HG02610 (cell line): Measurements from ENCODE around the gene DCTN3.

ENCODE experiments used
- ATAC-seq: cut with Tn5 transposase; IDR thresholded peaks from one replicate; pipeline ENCODE4 v1.9.1; 2021; ENCODE audit warnings: mild to moderate bottlenecking, moderate library complexity; ENCODE audit not compliant: unreplicated experiment

The DCTN3 gene

DNA sequence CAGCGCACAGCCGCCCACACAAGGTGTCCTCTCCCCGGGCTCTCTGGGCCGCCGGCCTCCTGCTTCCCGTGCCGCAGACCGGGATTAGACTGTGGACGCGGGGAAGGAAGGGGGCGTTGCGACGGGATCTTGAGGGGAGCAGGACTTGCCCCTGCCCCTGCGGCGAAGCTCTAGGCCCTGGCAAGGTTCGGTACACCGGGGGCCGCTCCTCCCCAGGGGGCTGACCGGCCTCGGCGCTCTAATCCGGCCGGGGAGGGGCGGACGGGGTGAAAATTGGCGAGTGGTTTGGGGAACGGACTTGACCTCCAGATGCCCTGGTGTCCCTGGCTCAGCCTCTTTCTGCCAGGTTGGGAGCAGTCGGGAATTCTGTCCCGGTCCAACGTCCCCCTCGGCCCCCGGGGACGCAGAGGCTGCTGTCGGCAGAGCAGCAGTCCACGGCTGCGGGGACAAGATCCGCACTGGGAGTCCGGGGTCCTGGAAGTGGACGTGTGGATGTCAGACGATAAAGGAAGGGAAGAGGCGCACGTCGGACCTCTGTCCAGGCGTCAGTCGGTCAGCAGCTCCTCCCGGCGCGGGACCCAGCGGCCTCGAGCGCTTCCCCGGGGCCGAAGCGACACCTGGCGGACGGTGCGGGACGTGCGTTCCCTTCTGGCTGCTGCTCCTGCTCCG is 28.9 kb downstream of the DCTN3 start:
- ATAC-seq = no peak

DNA sequence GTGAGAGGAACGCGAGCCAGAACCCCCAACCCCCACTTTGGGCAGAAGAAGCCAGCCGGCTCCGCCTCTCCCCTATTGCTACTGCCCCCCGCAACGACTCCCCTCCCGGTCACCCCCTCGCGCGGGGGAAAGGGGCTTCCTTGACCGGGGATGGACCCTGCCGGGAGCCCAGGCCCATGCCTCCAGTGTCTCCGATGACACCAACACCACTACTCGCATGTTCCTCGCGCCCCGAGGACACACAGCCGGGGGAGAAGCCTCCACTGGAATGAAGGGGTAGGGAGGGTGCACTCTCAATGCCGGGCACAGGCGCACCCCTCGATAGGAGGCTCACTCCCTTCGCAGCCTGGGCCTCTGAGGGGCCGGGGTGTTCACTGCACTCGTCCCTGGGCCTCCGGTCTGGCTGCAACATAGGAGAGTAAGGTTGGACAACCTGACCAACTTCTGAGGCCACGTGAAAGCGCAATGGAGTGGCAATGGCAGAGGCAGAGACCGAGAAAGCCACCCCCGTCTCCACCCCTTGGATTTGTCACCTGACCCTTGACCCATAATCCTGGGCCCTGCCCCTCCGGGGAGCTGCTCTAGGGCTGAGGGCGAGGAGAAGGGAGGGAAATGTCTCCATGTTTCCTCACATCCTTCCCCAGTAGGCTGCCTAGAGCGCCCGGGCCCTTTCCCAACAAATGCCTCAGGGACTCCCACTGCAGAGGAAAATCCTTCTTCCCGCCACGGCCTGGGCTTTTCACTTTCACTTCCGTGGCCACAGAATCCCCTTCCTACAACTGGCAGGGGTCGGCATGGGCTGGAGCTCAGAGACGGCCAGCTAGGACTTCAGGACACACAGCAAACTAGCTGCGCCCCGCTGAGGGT is 29.7 kb downstream of the DCTN3 start:
- ATAC-seq = no peak

DNA sequence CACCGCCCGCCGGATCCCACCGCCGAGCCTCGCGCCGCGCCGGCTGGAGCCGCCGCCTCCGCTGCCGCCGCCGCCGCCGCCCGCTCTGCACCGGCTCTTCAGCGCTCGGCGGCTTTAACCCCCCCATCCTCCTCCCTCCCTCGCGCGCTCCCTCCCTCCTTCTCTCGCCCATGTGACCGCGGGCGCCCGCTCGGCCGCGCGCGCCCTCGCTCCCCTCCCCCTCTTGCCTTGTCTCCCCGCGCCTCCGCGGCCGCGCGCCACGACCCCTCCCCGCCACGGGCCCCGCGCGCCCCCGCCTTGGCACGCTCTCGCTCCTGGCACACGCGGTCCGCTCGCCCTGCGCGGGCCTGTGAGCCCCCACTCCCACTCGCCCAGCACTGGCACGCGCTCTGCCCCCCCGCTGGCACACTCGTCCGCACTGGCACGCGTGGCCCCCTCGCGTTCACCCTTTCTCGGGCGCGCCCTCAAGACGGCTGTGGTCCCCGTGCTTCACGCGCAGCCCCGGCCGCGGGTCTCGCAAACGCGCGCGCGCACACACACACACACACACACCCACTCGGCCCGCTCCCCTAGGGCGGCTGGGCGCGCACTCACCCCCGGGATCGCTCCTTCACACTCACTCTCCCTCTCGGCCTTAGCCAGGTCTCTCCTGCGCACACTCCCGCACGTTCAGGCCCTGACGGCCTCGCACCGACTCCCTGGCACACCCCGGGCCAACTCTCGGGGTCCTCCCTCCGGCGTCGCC is 30.5 kb downstream of the DCTN3 start, which contains the start of gene CNTFR:
Gene CNTFR, minus strand, starts transcription at position 89 of the 745 bp plus-strand sequence. CDS start 20,743 bp downstream, outside the sequence.
- no peak for ATAC-seq

DNA sequence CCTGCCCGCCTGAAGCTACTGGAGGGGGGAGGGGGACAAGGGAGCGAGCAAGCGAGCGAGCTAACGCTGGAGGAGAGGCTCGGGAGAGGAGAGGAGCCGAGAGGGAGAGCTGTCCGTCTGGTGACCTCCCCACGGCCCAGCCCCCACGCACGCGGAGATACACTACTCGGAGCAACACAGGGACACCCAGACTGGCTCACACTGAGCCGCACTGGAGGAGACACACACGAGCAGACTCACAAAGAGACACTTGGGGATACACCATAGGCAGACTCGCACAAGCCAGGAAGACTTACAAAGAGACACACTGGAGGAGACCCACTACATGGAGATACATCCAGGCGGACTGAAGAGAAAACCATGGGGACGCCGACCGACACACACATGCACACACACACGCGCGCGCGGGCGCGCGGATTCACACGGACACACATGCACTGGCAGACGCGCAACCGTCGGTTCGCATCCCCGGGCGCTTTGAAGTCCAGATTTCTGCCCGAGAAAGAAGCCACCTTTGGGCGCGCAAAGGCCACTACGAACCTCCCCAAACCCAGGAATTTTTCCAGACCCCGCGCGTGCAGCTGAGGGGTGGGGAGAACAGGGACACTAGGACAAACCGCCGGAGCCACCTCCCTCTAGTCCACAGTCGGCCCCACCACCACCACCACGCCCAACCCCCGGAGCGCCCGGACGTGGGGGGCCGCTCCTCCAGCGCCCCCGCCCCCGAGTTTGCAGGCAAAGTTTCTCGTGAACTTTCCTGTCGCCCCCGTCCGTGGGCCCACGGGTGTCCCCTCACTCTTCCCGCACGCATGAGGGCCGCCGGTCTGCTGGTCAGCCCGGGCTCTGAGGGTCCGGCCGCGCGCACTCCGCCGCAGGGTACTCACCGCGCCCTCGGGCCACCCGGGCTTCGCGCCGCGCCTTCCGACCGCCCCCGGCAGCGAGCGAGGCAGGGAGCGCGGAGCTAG is 31.3 kb downstream of the DCTN3 start:
- ATAC-seq = no peak

DNA sequence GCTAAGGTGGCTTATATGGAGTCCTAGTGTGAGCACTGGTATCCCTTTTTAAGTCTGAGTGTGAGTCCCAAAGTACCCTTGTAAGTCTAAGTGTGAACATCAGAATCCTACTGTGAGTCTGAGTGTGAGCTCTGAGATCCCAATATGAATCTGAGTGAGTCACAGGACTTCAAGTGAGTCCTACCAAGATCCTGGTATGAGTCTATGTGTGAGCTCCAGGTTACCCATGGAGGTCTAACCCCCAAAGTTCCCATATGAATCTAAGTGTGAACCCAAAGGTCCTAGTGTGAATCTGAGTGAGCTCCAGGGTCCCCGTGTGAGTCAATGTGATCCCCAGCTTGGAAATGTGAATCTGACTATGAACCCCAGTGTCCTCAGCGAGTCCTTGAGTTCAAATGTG is 33.0 kb downstream of the DCTN3 start:
- no peak for ATAC-seq

DNA sequence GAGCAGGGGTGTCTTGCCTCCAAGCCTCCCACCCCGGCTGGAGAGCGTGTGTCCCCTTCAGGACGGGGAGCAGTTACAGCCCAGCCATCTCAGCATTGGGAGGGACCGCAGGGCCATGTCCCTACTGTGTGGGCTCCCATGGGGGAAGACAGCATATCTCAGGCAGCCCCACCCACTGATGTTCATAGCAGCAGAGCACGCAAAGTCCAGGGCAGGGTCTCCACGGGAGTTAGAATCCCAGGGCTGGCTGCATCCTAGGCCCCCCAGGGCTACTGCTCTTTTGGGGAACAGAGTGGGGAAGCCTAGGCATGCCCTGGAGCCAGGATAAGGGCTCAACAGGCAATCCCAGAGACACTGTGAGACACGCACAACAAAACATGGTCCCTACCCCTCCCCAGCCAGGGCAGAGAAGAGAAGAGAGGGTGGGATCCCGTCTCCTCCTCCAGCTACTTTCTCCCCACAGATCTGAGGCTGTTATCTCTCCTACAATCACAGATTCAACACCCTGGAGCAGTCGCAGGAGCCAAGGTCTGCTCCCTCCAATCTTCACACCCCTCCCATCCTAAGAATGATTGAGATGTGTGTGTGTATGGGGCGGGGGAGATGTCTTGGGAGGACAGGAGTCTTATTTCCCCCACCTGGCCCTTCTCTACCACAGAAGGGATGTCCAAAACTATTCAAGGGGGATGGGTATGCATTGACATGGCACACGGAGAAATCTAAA is 34.2 kb downstream of the DCTN3 start:
- ATAC-seq = no peak

DNA sequence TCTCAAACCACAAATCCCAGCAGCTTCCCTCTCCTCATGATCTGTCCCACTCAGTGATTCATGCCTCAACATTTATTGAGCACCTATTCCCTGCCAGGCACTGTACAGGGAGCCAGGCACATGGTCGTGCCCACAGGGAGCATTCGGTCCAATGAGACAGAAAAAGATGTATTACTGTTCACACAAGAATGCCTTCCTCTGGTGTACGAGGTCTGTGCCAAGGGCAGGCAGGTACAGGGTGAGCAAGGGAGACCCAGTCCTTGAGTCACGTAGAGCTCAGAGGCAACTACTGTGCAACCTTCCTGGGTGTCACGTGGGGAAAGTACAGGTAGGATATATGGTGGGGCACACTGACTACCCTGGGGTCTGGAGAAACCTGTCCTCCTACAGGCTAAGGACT is 35.3 kb downstream of the DCTN3 start:
- ATAC-seq = no peak

DNA sequence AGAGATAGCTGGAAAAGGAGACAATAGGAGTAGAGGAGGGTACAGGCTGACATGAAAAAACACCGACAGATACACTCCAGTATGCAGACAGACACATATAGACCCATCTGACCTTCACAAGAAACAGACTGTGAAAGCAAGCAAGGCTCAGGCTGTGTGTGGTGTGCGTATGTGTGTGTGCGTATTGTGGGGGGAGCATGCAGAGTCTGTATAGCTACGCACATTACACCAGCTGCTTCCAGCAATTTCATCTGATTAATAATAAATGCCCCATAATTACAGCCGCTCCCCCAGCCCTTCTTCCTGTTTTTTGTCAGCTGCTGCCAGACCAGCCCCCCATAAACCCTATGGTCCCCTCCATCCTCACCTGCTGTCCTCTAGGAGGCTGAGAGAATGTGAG is 37.5 kb downstream of the DCTN3 start:
- no peak for ATAC-seq

DNA sequence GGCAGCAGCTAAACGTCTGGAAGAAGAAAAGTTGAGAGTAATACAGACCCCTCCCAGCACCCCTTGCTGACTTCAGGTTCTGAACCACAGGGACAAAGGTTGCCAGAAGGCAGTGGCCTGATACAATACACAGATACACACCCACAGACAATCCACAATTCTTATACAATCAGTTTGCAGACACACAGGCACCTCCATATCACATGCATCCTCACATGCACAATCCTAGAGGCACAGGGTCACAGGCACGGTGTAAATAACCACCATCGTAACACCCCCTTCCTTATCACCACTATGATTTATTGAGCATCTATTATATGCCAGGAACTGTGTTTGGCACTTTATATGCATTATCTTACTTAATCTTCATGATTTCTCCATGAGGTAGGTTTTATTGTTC is 39.0 kb downstream of the DCTN3 start:
- no peak for ATAC-seq

DNA sequence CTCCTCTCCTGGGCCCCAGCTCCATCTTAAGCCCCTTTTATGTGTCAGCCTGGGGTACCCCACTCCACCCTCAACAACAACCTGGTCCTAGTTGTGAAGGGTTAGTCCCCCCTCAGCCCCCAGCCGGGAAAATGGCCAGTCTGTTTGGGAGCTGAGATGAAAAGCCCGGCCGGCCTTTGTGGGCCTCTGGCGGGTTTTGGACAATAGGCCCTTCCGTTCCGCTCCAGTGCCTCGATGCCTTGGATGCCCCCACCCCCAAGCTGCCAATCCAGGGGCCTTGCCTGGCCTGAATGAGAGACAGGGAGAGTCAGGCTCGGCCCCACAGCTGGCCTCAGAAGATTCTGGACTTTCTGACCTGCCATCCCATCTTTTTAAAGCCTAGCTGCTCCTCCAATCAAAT is 39.9 kb downstream of the DCTN3 start:
- no peak for ATAC-seq

DNA sequence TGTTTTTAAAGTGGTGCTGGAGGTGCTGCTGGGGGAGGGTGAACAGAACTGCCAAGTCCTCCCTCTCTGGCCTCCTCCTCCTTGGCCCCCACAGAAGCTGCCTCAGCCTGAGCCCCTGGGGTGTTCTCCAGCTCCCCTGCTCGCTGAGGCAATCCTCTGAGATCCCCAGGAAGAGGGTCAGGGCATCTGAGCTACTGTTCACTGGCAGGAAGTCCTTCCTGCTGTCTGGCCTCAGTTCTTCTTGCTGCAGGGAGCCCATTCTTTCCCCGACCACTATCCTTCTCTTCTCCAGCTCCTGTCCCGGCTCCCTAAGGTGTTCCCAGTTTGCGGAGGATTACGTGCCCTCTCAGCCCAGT is 40.5 kb downstream of the DCTN3 start:
- no peak for ATAC-seq

DNA sequence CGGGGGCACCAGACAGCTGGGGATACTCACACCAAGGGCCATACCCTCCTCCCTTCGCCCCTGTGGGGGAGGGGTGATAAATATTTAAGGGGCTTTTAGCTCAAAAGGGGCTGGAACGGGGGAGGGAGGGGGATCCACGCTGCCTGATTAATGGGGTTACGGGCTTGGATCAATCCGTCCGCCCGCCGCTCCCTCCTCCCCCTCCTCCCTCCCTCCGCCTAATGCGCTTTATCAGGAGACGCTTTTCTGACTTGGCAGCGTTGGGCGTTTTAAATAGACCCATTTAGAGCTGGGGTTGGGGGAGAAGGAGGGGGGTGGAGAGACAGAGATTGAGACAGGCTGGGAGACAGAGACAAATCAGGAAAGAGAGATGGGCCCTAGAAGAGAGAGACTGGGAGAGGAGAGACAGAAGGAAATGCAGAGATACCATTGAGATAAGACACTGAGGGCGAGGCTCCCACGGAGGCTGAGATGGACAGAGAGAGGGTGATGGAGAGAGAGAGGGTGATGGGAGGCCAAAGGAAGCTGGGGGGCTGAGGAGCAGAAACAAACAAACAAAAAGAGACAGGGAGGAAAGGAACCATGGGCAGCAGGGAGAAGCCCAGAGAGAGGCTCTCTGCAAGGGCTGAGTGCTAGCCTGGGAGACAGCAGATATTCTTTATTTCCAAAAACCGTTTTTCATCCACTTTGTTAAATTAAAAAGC is 41.0 kb downstream of the DCTN3 start:
- no peak for ATAC-seq

DNA sequence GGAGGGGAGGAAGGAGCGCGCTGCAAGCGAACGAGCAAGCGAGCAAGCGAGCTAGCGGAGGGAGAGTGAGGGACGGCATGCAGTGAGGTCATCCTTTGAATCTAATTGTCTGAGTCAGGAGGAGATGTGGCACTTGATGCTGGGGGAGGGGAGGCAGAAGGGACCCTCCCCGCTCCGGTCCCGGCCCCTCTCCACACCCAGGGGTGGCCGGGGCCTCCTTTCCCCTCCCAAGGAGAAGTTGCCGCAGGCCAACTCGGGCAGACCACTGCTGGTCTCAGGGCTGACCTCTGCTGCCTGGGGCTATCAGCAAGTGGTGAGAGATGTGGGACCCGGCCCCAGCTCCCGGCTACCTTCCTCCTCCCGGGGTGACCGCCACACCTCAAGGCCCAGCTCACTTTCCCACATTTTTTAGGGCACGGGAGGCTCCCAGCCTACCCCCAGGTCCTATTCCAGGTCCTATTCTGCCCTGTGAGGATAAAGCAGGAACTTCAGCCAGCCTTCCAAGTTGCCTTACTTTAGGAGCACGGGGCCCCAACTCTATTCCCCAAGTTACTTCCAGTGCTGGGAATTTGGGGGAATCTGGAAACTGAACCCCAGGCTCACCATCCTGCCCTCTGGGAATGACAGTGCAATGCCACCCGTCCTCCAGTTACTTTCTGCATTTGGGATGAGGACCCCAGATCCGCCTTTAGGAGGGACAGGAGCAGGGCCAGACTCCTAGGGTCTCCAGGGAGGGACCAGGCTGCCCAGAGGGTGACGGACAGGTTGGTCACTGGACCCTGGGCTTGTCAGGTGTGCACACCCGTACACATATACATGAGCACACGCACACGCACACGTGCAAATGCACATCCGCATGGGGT is 41.8 kb downstream of the DCTN3 start:
- no peak for ATAC-seq

DNA sequence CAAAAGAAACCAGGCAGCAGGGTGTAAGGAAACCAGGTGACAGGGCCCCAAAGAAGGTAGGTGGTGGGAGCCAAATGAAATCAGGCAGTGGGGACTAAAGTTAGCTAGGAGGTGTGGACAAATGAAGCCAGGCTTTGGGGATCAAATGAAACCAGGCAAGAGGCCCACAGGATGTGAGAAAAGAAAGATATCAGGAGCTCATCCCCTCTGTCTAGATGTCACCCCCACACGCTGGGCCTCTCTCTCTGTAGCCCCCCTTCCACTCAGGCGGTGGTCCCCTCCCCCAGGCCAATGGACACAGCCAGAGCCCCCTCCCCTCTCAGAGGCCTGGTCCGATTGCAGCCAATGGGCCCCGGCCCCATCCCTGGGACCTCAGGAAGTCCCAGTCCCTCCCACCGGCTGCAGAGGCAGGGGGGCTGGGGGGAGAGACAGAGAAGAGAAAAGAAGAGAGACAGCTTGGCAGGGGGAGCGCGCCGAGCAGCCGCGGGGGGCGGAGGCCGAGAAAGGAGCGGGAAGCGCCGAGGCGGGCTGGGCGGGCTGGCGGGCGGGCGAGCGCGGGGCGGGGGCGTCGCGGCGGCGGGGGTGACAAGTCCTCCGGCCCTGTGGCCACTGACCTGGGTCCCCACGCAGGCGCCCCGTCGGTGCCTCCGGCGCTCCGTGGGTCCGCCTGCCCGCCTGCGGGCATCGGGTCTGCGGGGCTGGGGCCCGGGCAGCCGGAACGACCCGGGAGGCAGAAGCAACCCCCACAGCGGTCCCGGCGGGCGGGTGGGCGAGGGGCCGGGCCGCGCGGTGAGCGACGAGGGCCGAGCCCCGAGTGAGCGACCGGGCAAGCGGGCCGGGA is 42.7 kb downstream of the DCTN3 start:
- no peak for ATAC-seq

DNA sequence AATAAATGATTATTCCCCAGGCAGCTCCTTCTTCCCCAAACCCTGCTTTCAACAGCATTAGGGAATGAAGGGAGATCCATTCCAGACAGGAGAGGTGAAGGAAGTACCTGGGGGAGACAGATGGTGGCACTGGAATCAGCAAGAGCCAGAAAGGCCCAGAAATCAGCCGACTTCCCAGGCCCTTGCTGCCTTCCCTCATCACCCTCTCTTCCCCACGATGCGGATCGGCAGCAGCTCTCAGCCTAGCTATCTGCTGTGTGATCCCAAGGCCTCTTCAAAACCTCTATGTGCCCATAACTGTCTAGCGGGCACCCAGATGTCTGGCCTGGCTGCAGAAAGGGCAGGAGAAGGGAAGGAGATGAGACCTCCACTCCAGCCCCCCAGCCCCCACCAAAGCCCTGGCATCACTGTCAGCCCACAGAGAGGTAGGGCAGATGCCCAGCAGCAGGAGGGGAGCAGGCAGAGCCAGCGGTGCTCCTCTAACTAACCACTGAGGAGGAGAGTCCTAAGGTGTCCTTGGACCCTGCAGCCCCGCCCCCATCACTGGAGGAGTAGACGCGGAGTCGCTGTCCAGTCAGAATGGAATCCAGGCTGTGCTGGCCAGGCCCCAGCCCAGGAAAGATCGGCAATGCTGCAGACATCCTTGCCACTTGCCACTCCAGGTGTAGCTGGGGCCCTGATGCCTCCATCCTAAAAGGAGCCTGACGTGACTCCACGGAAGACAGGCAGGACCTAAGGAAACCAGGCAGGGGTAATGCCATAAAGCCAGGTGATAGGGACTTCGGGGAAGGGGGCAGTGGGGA is 43.5 kb downstream of the DCTN3 start:
- ATAC-seq = no peak

DNA sequence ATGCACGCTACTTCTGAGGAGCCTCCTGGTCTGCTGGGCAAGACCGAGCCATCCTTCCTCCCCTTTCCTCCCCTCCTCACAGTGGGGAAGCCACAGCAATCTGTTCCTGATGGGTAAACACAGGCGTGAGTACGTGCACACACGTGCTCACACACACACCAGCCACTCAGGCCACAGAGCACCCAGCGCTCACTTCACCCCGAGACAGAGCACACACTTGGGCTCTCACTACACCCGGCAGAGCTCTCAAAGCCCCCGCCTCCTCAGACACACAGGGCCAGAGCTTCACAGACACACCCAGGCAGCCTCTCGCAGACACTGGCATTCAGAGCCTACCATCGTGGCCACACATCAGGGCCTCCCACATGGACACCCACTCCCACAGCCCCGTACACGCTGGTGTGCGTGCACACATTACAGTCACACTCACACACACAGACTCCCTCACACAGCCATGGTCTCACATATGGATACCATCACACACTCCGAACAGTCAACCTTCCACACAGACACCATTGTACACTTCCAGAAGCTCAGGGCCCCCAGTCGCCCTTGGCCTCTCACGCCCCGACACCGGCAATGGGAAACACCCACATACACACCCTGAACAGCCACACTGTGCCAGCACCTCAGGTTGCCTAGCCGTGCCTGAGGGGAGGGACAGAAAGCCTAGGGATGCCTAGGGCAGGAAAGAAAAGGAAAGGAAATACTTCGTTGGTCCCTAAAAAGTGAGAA is 44.3 kb downstream of the DCTN3 start:
- ATAC-seq = no peak
